HG02981 (cell line): ENCODE results near the gene NAV2.

Source experiments
- ATAC-seq: cut with Tn5 transposase; IDR thresholded peaks from one replicate; pipeline ENCODE4 v1.9.1; 2021; ENCODE audit warnings: mild to moderate bottlenecking, moderate library complexity; ENCODE audit not compliant: unreplicated experiment

NAV2 gene

DNA sequence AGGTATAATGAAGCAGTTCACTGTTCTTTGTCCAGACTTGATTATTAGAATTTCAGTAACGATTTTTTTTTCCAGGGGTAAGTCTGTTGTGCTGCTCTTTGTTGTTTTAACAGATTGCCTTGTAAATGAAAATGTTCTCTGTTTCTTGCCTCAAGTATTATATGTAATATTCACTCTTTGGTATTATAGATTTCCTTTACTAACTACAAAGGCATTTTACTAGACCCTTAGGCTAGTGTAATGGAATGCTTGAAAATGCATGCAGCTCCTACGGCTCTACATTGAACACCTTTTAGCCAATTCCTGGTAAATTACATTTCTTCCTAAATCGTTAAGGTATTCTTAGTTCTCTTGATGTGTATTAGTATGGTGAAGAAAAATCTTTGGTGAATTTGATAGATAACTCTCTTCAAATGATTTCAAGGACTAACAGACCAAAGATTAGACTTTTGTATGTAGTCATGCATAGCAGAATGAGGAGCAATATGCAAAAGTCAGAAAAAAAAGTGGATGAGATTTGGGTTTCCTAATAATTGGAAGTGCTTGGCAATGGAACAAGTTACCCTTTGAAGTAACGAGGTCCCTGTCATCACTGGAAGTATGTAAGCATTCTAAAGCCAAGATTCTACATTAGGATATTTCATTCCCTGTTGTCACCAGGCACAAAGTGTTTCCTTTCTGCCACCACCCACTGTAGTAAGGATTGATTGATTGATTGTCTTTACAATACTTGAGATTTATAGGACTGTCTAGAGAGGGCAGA lies 334.6 kb downstream of the NAV2 start:
- no peak for ATAC-seq

DNA sequence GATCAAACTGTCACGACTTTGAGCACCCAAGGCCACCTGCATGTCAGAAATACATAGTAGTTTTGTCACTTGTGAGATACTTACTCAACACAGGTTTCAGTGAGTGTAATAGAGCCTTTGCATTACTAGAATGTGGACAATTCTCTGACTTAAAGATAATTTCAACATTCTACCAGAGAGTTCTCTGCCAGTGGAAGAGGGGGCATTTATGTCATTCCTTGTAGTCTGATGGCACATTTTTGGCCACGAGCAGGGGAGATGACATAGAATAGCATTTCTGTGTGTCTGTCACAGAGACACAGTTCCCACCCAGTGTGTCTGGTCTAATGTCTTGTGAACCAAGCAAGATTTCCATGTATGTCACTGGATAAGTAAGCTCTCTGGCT lies 335.1 kb downstream of the NAV2 start:
- ATAC-seq: no peak

DNA sequence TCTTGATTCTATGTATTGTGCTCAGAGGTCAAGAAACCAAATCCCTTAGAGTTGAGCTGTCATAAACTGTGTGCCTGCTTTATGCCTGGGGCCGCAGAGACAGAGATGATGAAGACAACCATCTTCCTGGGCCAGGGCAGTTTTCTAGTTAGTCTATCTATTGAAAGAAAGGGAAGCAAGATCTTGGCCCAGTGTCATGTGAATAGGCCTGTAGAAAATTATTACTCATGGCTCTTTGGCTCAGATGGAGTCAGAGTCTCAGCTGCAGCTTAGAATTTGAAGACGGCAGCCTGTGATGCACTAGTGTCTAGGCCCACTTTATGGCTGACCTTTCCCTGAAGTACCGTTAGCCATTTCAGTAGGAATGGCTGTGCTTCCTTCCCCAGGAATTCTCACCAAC lies 335.6 kb downstream of the NAV2 start:
- no peak for ATAC-seq

DNA sequence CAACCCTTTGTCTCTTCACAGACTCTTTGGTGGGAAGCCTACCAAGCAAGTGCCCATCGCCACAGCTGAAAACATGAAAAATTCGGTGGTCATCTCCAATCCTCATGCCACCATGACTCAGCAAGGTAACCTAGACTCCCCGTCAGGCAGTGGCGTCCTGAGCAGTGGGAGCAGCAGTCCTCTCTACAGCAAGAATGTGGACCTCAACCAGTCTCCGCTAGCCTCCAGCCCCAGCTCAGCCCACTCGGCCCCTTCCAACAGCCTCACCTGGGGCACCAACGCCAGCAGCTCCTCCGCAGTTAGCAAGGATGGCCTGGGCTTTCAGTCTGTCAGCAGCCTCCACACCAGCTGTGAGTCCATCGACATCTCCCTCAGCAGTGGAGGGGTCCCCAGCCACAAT lies 336.1 kb downstream of the NAV2 start:
- ATAC-seq: no peak

DNA sequence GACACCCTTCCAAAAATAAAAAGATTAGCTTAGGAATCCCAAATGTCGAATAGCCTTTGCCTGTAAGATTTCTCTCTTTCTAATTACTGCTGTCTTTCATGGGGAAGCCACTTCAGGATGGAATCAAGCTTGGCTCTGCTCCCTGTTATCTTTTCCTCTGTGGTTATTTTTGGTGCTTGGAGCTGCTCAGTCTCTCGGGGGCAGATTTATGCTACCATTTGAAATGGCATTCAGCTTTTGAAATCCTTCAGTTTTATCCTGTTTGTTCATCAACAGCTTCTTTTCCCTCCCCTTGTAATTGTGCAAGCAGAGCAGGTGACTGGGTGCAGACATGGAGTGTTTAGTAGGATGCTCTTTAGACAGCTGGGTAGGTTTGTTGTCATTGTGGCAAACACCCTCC lies 336.6 kb downstream of the NAV2 start:
- no peak for ATAC-seq

DNA sequence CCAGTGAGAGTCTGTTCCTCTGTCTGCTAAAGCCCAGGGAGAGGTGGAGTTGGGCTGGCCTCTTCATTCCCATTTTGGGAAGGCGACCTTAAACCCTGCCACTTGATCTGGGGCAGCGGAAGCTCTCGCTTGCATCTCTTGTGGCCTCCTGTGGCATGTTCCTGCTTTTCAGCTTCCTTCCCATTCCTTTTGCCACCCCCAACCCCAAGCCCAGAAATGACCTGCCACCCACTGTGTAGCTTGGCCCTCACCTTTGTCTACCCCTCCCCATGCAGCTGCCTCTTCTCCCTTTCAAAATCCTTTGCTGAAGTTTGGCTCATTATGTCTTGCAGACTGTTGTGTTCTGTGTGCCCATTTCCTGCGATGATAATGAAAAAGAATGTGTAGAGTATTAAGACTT lies 337.4 kb downstream of the NAV2 start:
- no peak for ATAC-seq

DNA sequence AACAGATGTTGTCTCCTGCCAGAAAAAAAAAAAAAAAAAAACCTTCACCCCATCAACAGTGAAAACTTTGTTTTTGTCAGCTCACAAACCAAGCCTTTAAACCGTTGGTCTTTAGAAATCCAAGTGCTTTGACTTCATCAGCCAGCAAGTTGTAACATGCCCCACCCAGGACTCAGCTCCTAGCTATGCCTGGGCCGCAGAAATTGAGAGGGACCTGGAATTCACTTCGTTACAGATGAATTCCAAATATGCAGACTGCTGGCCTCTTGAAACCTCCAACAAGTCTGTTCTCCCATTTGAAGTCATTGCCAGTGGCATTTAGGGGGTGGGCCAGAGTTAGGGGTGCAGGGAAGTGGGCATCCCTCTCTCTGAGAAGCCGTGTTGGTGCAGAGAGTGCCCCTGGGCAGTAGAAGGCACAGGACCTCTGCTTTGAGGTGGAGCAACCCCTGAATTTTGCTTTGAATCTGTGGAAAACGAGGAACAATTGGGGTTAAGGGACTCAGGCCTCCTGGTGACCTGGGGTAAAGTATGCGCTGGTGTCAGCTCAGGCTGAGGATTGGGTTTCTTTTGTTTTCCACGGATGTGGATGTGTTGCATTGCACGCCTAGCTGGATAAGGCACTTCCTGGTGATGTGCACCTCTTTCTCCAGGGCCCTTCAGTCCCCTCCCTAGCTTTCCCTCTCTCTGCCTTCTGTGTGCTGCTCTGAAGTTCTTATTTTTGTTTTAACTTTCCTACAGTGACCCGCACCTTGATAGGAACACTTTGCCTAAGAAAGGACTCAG lies 338.1 kb downstream of the NAV2 start:
- no peak for ATAC-seq

DNA sequence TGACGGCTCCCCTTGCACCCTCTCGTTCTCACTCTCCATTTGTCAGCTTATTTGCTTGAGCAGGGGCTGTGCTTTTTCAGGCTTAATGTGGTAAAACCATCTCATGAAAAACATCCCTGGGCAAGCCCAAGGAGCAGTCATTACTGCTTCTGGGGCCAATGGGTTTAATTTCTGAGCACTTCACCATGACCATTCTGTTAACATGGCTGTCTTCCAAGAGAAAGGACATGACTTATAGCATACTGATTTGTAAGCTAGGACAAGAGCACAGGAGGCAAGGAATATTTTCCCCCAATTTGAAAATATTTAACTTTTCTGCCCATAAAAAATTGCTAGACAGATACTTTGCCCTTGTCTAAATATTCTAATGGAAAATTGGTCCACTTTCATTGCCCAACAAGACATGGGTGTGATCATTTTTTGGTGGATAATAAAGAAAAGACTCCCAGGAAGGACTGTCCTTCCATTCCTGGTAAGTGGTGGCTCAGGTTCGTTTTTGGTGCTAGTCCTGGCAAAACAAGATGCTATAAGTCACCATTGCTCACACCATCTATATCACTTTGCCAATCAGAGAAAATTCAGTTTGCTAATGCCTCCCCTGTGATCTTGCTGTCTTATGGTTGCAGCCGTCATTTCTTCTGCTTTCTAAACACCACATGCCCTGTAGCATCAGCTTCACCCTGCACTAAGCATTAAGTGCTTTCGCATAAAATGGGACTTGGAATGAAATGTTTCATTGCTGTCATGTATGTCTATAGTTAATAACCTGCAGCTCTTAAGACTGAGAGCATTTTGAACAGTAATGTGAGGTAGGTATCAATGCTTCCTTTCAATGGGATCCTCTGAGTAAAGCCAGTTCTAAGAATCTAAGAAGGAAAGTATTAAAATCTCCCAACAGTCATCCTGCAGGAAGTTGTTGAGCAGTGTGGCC lies 339.1 kb downstream of the NAV2 start:
- ATAC-seq: no peak

DNA sequence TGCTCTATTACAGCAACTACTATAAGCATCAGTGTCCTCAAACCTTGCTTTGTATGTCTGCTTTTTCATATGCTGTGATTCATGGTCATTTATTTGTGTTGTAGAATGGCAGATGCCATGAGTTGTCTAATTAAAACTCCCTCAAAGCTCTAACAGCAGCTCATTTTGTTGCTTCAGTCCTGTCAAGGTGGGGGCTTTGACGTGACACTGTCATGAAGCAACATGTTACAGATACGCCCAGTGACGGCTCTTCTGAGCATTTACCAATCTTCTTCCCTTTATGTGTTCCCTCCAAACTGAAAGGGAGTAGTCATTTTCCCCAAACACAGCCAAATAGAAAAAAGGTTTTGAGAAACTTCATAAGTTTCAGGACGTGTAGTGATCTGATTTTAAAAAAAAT lies 340.9 kb downstream of the NAV2 start:
- ATAC-seq: no peak

DNA sequence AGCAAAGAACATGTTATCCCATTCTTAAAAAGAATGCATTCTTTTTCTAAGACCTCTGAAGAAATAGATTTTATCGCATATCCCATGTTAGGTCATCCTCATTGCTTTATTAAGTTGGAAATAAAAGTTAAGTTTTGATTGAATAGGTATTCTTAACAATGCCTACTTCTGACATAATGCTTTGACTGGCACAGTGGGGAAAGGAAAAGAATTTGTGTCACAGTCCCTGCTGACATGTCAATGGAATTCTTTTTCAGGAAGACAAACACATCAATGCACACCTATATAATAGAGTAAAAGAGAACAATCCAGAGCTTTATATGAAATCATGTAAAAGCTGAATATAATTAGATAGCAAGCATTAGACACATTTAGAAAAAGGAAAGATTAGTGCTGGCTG lies 341.9 kb downstream of the NAV2 start:
- ATAC-seq: no peak

DNA sequence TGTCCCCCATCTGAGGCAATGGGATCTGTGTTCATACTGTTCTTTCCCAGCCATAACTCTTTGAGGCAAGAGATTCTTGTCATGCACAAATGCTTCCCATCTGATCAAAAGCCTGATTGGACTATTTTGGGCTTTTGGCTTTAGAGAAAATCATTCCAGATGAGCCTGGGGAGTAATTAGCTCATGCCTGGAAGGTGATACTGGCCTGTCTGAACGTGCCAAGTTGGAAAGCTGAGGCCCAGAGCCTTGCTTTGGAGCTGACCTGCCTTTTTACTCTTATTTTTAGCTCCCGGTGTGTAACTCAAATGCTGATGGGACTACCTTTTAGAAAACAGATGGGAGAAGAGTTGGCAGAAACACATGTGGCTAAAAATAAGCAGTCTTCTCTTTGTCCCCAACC lies 342.7 kb downstream of the NAV2 start:
- no peak for ATAC-seq

DNA sequence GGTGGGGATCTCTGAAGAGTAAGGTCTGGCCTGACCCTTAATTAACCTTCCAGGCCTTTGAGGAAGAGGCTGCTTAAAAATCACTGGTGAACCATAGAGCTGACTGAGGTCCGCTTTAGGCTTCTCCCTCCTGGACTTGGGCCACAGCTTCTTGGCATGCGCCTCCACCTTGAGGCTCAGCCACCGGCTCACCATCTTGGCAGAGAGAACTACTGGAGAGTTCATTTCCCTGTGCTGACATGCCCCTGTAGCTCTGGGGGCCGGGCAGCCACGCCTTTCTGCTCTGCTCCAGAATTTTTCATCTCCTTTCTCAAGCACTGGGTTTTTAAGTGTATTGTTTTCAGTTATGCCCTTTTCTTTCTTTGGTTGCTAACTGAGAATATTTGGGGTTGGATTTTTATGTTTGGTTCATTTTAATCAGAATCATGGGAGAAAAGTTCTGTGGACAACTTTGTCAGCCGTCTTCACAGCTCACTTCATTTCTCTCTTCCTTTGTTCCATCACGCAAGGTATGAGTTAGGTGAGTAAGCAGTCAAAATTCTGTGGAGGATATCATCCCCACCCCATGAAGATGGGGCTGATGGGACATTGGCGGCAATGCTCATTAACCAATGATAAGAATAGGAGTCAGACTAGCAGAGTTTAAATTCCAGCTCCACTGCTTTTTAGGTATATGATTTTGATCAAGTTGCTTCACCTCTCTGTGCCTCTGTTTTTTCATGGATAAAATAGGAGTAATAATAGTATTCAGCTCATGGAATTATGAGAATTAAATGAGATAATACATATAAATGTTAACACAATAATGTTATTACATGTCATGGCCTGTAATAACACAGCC lies 343.7 kb downstream of the NAV2 start:
- ATAC-seq: no peak

DNA sequence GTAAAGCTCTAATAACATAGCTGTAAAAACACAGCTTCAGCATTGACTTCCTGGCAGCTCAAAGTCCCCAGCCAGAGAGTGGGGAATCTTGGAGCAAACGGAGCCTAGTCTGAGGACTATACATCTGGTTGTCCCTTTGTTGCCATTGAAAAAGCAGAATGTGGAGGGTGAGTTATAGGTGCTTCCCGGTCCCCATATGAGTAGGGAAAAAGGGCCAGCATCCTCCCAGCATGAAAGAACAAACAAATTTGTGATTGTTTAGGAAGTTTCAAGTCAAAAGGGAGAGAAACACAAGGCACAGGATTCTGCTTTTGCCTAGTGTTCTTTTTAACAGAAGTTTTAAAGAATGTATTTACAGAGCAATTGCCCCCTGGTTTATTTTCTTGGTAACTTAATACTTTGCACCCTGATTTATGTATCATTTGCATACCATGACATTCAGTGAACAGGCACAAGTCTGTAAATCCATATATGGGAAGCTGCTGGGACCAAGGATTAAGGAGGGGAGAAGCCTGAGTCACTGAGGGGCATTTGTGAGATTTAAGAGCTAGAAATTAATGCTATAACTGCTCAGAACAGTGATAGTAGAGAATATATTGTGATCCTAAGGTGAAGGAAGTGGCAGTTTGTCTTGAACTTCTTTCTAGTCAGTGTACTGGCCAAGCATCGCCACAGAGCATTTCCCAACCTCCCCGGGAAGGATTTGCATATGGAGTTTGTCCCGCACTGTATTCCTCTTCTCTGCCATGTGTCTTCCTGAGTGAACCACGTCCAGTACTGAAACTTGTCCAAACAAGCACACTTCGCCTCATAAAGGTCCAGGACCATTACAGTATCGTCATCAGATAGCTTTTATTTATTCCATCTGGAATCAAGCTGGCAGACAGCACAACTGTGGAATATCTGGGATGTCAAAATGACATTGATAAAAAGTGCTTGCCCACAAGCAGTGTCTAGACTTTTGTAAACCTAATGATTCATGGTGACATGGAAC lies 344.6 kb downstream of the NAV2 start:
- no peak for ATAC-seq

DNA sequence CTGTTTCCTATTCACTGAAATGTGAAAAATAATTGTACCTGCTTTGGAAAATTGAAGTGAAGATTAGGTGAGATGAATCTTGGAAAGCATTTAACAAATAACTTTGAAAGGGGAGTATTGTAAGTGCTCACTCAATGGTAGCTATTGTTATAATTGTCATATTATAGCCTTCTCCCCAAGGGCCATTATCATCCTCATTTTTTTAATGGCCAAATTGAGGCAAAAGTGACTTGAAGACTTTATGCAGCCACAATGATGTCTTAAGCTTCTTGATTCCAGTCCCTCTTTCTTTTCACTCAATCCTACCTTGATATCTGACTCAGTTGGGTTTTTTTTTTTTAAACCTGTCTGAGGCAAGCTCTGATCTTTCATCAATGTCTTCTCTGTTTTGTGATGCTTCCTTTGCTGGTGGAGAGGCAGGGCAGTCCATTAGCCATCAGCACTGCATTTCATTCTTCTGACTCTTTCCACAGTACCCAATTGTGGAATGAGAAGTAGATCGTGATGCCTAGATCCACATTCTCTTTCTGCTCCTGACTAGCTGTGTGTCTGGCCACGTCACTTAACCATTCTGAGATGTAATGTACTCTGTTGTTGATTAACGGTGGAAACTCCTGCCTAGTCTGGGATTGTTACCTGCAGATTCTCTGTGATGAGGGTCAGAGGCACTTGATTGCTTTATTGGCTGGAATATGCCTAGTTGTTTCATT lies 346.3 kb downstream of the NAV2 start:
- no peak for ATAC-seq

DNA sequence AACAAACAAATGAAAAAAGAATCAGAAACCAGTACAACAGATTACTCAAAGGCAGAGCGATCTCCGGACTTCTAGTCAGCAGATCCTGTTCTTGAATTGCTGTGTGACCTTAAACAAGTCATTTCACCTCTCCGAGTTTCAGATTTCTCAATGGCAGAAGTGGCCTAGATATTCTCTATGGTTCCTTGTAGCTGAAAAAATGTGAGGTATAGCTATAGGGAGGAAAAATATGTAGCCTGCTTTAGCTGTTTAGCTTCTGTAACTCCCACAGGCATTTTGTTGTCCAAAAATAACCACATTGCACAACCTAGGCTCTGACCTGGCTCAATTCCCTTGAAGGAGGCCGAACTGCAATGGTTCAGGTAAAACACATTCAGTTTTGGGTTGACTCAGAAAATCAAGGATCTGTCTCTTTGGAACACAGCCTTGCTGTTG lies 347.0 kb downstream of the NAV2 start:
- ATAC-seq: no peak

DNA sequence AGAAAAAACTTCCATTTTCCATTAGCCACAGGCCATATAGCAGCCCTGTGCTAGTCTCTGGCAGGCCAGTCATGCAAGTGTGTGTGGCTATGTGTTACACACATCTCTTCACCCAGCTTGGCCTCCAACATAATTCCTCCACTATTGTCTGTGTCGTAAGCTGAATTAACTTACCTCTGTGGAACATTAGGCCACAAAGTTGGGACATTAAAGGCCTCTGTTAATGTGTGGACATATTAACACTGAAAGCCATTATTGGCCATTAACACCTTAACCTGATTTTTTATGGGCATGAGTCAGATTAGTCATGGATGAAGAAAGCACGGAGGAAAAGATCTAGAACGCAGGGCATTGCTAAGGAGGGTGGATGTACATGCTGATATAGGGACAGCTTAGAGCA lies 347.5 kb downstream of the NAV2 start:
- ATAC-seq: no peak

DNA sequence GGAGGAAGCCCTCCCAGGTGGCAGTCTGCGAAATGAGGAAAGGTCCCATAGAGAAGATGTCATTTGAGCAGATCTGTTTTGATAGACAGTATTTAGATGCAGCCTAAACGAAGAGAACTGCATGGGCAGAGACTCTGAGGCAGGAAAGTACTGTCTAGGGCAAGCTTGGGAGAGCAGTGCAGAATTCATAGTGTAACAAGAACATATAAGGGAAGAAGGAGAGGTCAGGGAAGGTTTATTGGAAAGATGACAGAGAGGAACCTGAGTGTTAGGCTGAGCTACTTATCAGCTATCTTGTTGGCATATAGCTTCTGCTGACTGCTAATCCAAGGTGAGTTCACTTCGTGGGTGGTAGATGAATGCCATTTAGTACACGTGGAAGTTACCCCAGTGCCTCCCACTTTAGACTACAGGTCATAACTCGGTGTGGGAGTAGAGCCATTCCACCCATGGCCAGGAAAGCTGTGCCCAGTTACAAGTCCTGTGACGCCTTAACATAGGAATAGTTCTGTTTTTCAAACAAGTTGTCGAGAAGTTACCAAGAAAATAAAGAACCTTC lies 348.1 kb downstream of the NAV2 start:
- no peak for ATAC-seq

DNA sequence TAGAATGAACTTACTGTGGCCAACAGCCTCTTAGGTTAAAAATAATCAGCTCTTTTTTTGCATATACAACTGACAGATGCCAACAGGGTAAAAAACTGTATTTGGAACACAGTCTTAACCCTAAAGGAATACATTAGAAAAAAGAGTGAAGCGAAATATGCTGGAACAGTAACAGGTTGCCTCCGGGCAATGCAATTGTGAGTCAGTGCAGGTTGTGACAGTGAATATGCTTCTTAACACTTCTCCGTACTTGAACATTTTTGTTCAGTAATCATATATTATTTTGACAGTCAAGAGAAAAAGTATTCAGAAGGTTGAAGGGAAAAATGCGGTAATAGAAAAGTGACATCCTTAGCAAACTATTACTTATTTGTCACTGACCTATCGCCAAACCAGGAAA lies 349.1 kb downstream of the NAV2 start:
- no peak for ATAC-seq
